GM12864 (cell line): Measurements from ENCODE around the gene ANAPC1.

Source experiments
- DNase-seq: peaks from one replicate; pipeline ENCODE4 v3.0.0-alpha.2; 2011; ENCODE audit warnings: low read depth
- H3K4me3 ChIP-seq: 2 replicates; pipeline ENCODE4 v1.5.1; 2011; ENCODE audit warnings: mild to moderate bottlenecking, low read depth, low read length, control low read depth
- CTCF ChIP-seq: IDR thresholded peaks from 2 replicates; pipeline ENCODE4 v1.5.1; 2011; ENCODE audit warnings: low read depth, mild to moderate bottlenecking, moderate library complexity, low read length, control low read depth, inconsistent platforms; ENCODE audit errors: missing control alignments

The ANAPC1 gene

GRCh38 chr2:111924617-111925107 is 40.7 kb upstream of the ANAPC1 start:
- TF ChIP-seq CTCF: no peak
- DNase-seq: no peak
- H3K4me3 ChIP-seq: no peak overlapping the region

- DNase-seq: no peak
- no peak overlapping the region for H3K4me3 ChIP-seq
- no peak for TF ChIP-seq CTCF
These were observed 39.3 kb upstream of the ANAPC1 start for GRCh38 chr2:111923276-111923804.

- H3K4me3 ChIP-seq: no peak overlapping the region
- DNase-seq: no peak
- no peak for TF ChIP-seq CTCF
These were observed 36.0 kb upstream of the ANAPC1 start for GRCh38 chr2:111919794-111920608.

GRCh38 chr2:111919365-111919764 is 35.4 kb upstream of the ANAPC1 start:
- TF ChIP-seq CTCF: peak; percentile 33
- H3K4me3 ChIP-seq: no peak overlapping the region
- no peak for DNase-seq

- no peak for DNase-seq
- H3K4me3 ChIP-seq: no peak overlapping the region
- TF ChIP-seq CTCF: no peak
These were observed 34.4 kb upstream of the ANAPC1 start for GRCh38 chr2:111918383-111918806.

- no peak overlapping the region for H3K4me3 ChIP-seq
- no peak for DNase-seq
- no peak for TF ChIP-seq CTCF
These were observed 33.1 kb upstream of the ANAPC1 start for GRCh38 chr2:111917106-111917505.
